ENCODE results near the gene PRKCA.

- no peak for TF ChIP-seq POLR2A (IDR thresholded peaks at IDR 0.05; ENCODE audit: low read length)
- no peak for TF ChIP-seq GATA1 (IDR thresholded peaks at IDR 0.05; ENCODE audit: low read depth, low read length)
Measured at GRCh38 chr17:66814570-66814969, 512.2 kb downstream of the PRKCA start.

All from erythroblast (primary cell).